T-cell (primary cell): ENCODE data around the gene ZNF576. TPM values are rescaled to one million over a fixed set of nuclear protein-coding genes. Genes with fewer than 3 reads are reported as not detected.
A peak's percentile ranks its signal among the peaks of the same experiment; 100 is the strongest.

ENCODE experiments used
- ATAC-seq, 4 experiments: fragments of 200-7000 bp in 3 of 4; fragments of 150-1000 bp in 1 of 4; cut with Tn5 transposase; replicated peaks in 1 of 4; 1 replicate in 3 of 4; 2 replicates in 1 of 4; pipeline ENCODE4 v1.10.0; 2021; ENCODE audit warnings: moderate library complexity in 3 of 4, mild to moderate bottlenecking in 2 of 4, moderate number of reproducible peaks in 1 of 4
- CTCF ChIA-PET, 2 donors: fragments of 300-600 bp; sonication (Branson Sonifier 250); formaldehyde crosslinking; loops; one replicate each; lab custom pipeline; 2022; ENCODE audit warnings: antibody characterized with exemption in 2 of 2; lab: Charles Lee
- POLR2A ChIA-PET, 2 donors: fragments of 300-600 bp; sonication (Branson Sonifier 250); formaldehyde crosslinking; loops; one replicate each; lab custom pipeline; 2022; ENCODE audit warnings: antibody characterized with exemption in 2 of 2; lab: Charles Lee
- DNase-seq, 35 experiments: peaks; one replicate each; pipeline versions ENCODE4 v3.0.0 to v3.0.0-alpha.2; 2013 to 2023
- H3K27ac ChIP-seq: one replicate; pipeline ENCODE4 v1.5.1; 2013; ENCODE audit warnings: low read length
- H3K27me3 ChIP-seq, 2 experiments: replicated peaks in 1 of 2; 1 replicate in 1 of 2; 2 replicates in 1 of 2; pipeline versions ENCODE4 v1.6.1 to v1.7.0; 2013; ENCODE audit warnings: low read length in 1 of 2, mixed read lengths in 1 of 2; ENCODE audit not compliant: control insufficient read depth in 2 of 2, insufficient read depth in 2 of 2; ENCODE audit errors: extremely low read depth in 1 of 2
- H3K36me3 ChIP-seq, 2 donors: 1 replicate in 1 of 2; 2 replicates in 1 of 2; pipeline versions ENCODE4 v1.6.1 to v1.7.0; 2013; ENCODE audit warnings: low read length in 1 of 2; ENCODE audit not compliant: control insufficient read depth in 2 of 2, insufficient read depth in 1 of 2; ENCODE audit errors: extremely low read depth in 1 of 2
- H3K4me1 ChIP-seq, 2 experiments: 1 replicate in 1 of 2; 2 replicates in 1 of 2; pipeline versions ENCODE4 v1.6.1 to v1.7.0; 2013; ENCODE audit warnings: low read length in 2 of 2, mixed read lengths in 1 of 2; ENCODE audit not compliant: insufficient read depth in 2 of 2, control insufficient read depth in 1 of 2; ENCODE audit errors: extremely low read depth in 1 of 2
- H3K4me3 ChIP-seq, 2 donors: 1 replicate in 1 of 2; 2 replicates in 1 of 2; pipeline versions ENCODE4 v1.5.1 to v1.7.0; 2013; ENCODE audit warnings: mild to moderate bottlenecking in 2 of 2, low read length in 1 of 2, moderate library complexity in 1 of 2; ENCODE audit not compliant: control insufficient read depth in 1 of 2; ENCODE audit errors: extremely low read depth in 1 of 2
- H3K9me3 ChIP-seq: 2 replicates; pipeline ENCODE4 v1.7.0; 2013
- H3K27ac Mint-ChIP-seq, 2 donors: one replicate each; pipeline ENCODE4 v1.8.0; 2020 to 2021; ENCODE audit warnings: mild to moderate bottlenecking in 2 of 2, mixed read lengths in 2 of 2
- H3K27me3 Mint-ChIP-seq, 2 donors: one replicate each; pipeline ENCODE4 v1.8.0; 2021 to 2022; ENCODE audit warnings: mixed read lengths in 2 of 2
- H3K36me3 Mint-ChIP-seq: one replicate; pipeline ENCODE4 v1.8.0; 2021; ENCODE audit warnings: mixed read lengths
- H3K4me1 Mint-ChIP-seq, 3 donors: one replicate each; pipeline ENCODE4 v1.8.0; 2020 to 2022; ENCODE audit warnings: mixed read lengths in 3 of 3, mild to moderate bottlenecking in 1 of 3
- H3K4me3 Mint-ChIP-seq, 3 donors: one replicate each; pipeline ENCODE4 v1.8.0; 2020 to 2022; ENCODE audit warnings: mild to moderate bottlenecking in 3 of 3, mixed read lengths in 3 of 3, moderate library complexity in 3 of 3
- H3K9me3 Mint-ChIP-seq, 3 donors: one replicate each; pipeline ENCODE4 v1.8.0; 2020 to 2022; ENCODE audit warnings: mixed read lengths in 3 of 3
- WGBS: methylation state at CpG from one replicate; pipeline ENCODE4 v1.1.5; 2013; ENCODE audit warnings: missing lambda C conversion rate; ENCODE audit not compliant: insufficient coverage; 5-methylcytosine and 5-hydroxymethylcytosine counted together
- total RNA-seq, 35 experiments: library from RNA in 6 of 35; stranded (reverse) in 6 of 35; fragments of 120-200 nt in 1 of 35; gene quantifications; one replicate each; pipeline versions ENCODE4 v1.2.1 to v1.2.4 and lab custom pipeline; 2013 to 2026

The ZNF576 gene
- total RNA-seq, 5 donors from 2014 or later (not counting 1 experiment from before 2014, with no cell fraction given), result 5.4 to 19.6 (median 16.9) TPM

DNA sequence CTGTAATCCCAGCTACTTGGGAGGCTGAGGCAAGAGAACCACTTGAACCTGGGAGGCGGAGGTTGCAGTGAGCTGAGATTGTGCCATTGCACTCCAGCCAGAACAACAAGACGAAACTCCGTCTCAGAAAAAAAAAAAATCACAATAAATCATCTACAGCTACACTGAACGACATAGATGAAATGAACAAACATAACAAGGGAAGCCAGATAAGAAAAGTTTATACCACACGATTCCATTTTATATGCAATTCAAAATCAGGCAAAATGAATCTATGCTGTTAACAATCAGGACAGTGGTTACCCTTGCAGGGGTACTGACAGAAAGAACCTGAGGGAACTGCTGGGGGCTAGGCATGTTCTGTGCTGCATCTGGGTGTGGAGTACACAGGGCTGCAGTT lies 26.7 kb upstream of the ZNF576 start:
- H3K4me3 Mint-ChIP-seq, result no peak overlapping the region
- Histone ChIP-seq H3K4me3 (no peak overlapping the region), H3K9me3 (no peaks in the 10 kb centered on the region), H3K27me3 (no peaks in the 10 kb centered on the region), H3K4me1 (peaks cover 2 to 27% of the 10 kb centered on the region in 2 experiments), H3K27ac (no peak overlapping the region), H3K36me3 (peaks cover 0 to 9% of the 10 kb centered on the region in 2 donors)
- peaks cover 13% of the 10 kb centered on the region for H3K36me3 Mint-ChIP-seq
- no peaks in the 10 kb centered on the region for H3K9me3 Mint-ChIP-seq
- WGBS, result 88% methylated on average over 3 of the region's 5 CpGs
- ChIA-PET POLR2A (interaction anchor here in 1 of 2 donors (0.6 kb wide), 1 partner anchor 16 kb away, joined by 3 read pairs; no protein-coding TSS in a partner anchor), CTCF (no interaction called here)
- DNase-seq (no peak), ATAC-seq (no peak)
- no peaks in the 10 kb centered on the region for H3K27me3 Mint-ChIP-seq
- H3K4me1 Mint-ChIP-seq, result peaks cover 43 to 46% (median 44%) of the 10 kb centered on the region in 3 donors
- H3K27ac Mint-ChIP-seq, result peak overlapping the region; percentile 81 to 82

DNA sequence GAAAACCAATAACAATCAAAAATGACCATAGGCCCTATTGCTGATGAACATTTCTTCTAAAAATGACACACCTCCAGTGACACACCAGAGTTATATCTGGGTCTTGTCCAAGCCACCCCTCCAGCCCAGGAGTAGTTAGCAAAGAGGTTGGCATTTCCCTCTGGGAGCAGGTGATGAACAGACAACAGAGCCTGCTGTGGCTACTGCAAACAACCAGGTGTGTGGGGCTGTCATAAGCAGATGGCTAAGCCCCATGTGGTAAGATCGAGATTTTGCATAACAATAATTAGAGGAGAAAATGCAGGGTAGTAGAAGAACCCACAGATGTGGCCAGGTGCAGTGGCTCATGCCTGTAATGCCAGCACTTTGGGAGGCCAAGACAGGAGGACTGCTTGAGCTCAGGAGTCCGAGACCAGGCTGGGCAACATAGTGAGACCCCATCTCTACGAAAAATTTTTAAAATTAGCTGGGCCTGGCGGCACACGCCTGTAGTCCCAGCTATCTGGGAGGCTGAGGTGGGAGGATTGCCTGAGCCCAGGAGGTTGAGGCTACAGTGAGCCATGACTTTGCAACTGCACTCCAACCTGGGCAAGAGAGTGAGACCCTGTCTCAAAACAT lies 26.1 kb upstream of the ZNF576 start:
- POLR2A ChIA-PET, result no interaction called here
- Mint-ChIP-seq H3K36me3 (peaks cover 13% of the 10 kb centered on the region), H3K4me3 (no peak overlapping the region), H3K27me3 (no peaks in the 10 kb centered on the region), H3K9me3 (no peaks in the 10 kb centered on the region), H3K4me1 (peaks cover 43 to 46% (median 44%) of the 10 kb centered on the region in 3 donors), H3K27ac (peak overlapping the region; percentile 81 to 82)
- CTCF ChIA-PET, result interaction anchor here in 1 of 2 donors (1.0 kb wide), 1 partner anchor 15 kb away, joined by 5 read pairs; no protein-coding TSS in a partner anchor
- DNase-seq (no peak), ATAC-seq (peak in 1 of 4 experiments; percentile 18)
- Histone ChIP-seq H3K9me3 (no peaks in the 10 kb centered on the region), H3K4me1 (peaks cover 7 to 28% of the 10 kb centered on the region in 2 experiments), H3K4me3 (no peak overlapping the region), H3K27ac (no peak overlapping the region), H3K36me3 (peaks cover 0 to 9% of the 10 kb centered on the region in 2 donors), H3K27me3 (no peaks in the 10 kb centered on the region)
- WGBS, result 71% methylated on average over 4 of the region's 5 CpGs

DNA sequence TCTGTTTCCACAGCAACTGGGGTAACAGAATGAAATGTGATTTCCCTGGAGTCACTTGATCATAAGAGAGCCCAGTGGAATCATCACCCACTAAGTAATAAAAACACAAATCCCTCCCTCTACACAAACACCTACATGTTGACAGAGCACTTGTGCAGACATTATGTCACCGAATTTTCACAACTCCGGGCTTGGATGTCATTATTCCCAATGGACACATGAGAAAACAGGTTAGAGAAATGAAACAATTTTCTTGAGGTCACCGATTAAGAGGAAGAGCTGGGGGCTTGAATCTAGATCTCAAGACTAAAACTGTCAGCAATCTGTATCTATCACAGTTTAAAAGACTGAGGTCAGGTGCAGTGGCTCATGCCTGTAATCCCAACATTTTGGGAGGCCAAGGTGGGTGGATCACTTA lies 24.2 kb upstream of the ZNF576 start:
- Histone ChIP-seq H3K36me3 (peaks cover 0 to 9% of the 10 kb centered on the region in 2 donors), H3K9me3 (no peaks in the 10 kb centered on the region), H3K27ac (no peak overlapping the region), H3K27me3 (peaks cover 0 to 11% of the 10 kb centered on the region in 2 experiments), H3K4me1 (peaks cover 10 to 37% of the 10 kb centered on the region in 2 experiments), H3K4me3 (no peak overlapping the region)
- WGBS, result 100% methylated on average over 1 of the region's 3 CpGs
- Mint-ChIP-seq H3K4me3 (no peak overlapping the region), H3K27ac (peak overlapping the region; percentile 29 to 63), H3K9me3 (no peaks in the 10 kb centered on the region), H3K27me3 (no peaks in the 10 kb centered on the region), H3K36me3 (peaks cover 10% of the 10 kb centered on the region), H3K4me1 (peaks cover 44 to 57% (median 48%) of the 10 kb centered on the region in 3 donors)
- POLR2A ChIA-PET, result interaction anchor here in 1 of 2 donors (0.7 kb wide), 1 partner anchor 10 kb away, joined by 3 read pairs; no protein-coding TSS in a partner anchor
- DNase-seq (no peak), ATAC-seq (no peak)
- CTCF ChIA-PET, result interaction anchor here in 1 of 2 donors (2.1 kb wide), 1 partner anchor 22 kb away, joined by 6 read pairs; no protein-coding TSS in a partner anchor

DNA sequence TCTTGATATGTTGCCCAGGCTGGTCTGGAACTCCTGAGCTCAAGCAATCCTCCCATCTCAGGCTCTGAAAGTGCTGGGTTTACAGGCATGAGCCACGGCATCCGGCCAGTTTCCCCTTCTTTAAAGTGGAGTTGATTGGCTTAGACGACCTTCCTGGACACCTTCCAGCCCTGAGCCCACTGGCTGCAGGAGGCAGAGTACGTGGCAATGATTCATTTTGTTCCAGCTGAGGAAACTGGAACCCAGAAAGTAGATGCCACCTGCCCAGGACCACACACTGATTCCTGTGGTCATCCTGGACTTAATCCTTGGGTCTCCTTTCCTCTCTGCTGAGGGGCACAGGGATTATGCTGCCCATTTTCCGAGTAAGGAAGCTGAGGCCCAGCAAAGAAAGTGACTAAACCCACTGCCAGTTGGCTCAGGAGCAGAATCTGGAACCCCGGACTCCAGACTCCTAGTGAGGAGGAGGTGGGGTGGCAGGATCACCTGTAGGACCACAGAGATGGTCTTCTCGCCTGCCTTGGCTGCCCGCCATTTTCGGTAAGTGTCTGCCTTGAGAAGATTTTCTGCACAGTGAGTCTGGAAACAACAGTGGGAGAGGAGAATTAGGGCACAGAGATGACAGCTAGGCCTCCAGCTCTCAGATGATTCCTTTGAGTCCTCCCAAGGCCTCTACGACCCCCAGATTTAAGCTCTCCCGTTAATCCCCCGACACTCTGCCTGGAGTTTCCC lies 21.8 kb upstream of the ZNF576 start:
- peak overlapping the region; percentile 93 to 94 for H3K27ac Mint-ChIP-seq
- peaks cover 0 to 9% of the 10 kb centered on the region in 2 donors for H3K36me3 ChIP-seq
- peaks cover 10 to 40% of the 10 kb centered on the region in 2 experiments for H3K4me1 ChIP-seq
- H3K36me3 Mint-ChIP-seq, result peaks cover 10% of the 10 kb centered on the region
- ATAC-seq, result no peak
- peak overlapping the region; percentile 94 for H3K27ac ChIP-seq
- H3K27me3 Mint-ChIP-seq, result no peaks in the 10 kb centered on the region
- DNase-seq, result no peak
- H3K27me3 ChIP-seq, result peaks cover 0 to 11% of the 10 kb centered on the region in 2 experiments
- WGBS, result 34% methylated on average over 8 of the region's 12 CpGs
- no peaks in the 10 kb centered on the region for H3K9me3 Mint-ChIP-seq
- ChIA-PET POLR2A (interaction anchor here in 1 of 2 donors (0.8 kb wide), 1 partner anchor 20 kb away, joined by 4 read pairs; no protein-coding TSS in a partner anchor), CTCF (interaction anchor here (0.6 to 2.8 kb wide), 9 partner anchors 10 to 77 kb away, joined by 3 to 8 read pairs (median 5); partner anchors contain the start of genes IRGQ (in 1 of the 2) and ZNF576 (in 1 of the 2))
- peak overlapping the region; percentile 95 to 99 (median 96) for H3K4me3 Mint-ChIP-seq
- peak overlapping the region; percentile 98 to 99 for H3K4me3 ChIP-seq
- no peaks in the 10 kb centered on the region for H3K9me3 ChIP-seq
- peaks cover 45 to 64% (median 46%) of the 10 kb centered on the region in 3 donors for H3K4me1 Mint-ChIP-seq

DNA sequence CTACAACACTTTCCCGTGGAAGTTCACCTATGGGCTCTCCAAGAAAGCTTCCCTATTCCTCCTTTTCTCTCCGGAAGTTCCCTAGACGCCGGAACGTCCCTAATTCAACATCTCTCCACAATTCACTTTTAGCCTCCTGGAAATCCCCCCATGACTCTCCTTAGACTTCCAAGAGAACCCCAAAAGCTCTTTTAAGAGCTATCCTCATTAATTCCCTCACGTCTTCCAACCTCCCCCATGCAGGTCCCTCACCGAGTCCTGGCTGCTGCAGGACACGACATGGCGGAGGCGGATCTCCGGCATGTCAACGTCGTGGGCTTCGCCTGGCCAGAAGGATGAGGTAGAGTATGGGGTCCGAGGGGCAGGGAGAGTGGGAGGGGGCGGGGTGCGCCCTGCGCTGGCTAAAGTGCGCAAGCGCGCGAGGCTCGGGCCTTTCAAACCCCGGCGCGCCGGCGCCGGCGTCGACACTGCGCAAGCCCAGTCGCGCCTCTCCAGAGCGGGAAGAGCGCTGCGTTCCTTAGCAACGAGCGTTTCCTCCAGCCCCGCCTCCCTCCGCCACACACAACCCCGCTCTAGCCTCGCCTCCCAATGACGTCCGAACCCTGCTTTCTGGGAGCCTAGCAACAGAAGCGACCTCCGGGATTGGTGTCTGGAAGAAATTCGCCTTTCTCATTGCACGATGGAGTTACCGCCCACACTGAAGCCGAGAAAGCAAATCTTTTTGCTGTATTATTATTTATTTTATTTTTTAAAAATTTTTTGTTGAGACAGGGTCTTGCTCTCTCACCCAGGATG lies 21.0 kb upstream of the ZNF576 start, which contains the start of the genes PINLYP and XRCC1:
Gene PINLYP (plus strand): TSS at position 646 of the 795 bp plus-strand sequence. CDS start 1,391 bp downstream, outside the sequence.
Gene XRCC1 (minus strand): TSS at position 372 of the 795 bp plus-strand sequence. CDS start 69 bp downstream, at position 303.
- peaks cover 10% of the 10 kb centered on the region for H3K36me3 Mint-ChIP-seq
- Histone ChIP-seq H3K27me3 (peaks cover 0 to 11% of the 10 kb centered on the region in 2 experiments), H3K4me3 (peak within 1 kb of the TSS; percentile 98 to 99), H3K27ac (peak within 1 kb of the TSS; percentile 94), H3K9me3 (no peaks in the 10 kb centered on the region), H3K4me1 (peaks cover 10 to 46% of the 10 kb centered on the region in 2 experiments), H3K36me3 (peaks cover 0 to 9% of the 10 kb centered on the region in 2 donors)
- ChIA-PET CTCF (interaction anchor here (0.6 to 2.8 kb wide), 6 partner anchors 19 to 76 kb away, joined by 5 to 8 read pairs (median 8); partner anchors contain the start of genes IRGQ (in 1 of the 2) and ZNF576 (in 1 of the 2)), POLR2A (interaction anchor here in 1 of 2 donors (0.8 kb wide), 1 partner anchor 19 kb away, joined by 4 read pairs; no protein-coding TSS in a partner anchor)
- DNase-seq, result peak; percentile 81 to 99 (median 97)
- peak within 1 kb of the TSS; percentile 95 to 99 (median 96) for H3K4me3 Mint-ChIP-seq
- H3K27me3 Mint-ChIP-seq, result no peaks in the 10 kb centered on the region
- no peaks in the 10 kb centered on the region for H3K9me3 Mint-ChIP-seq
- peaks cover 45 to 64% (median 45%) of the 10 kb centered on the region in 3 donors for H3K4me1 Mint-ChIP-seq
- under 1% methylated on average over 39 of the region's 51 CpGs for WGBS
- peak; percentile 98 to 99 (median 98) for ATAC-seq
- peak within 1 kb of the TSS; percentile 93 to 94 for H3K27ac Mint-ChIP-seq
